ENCODE results near the gene TMEM222.

TMEM222 gene

DNA sequence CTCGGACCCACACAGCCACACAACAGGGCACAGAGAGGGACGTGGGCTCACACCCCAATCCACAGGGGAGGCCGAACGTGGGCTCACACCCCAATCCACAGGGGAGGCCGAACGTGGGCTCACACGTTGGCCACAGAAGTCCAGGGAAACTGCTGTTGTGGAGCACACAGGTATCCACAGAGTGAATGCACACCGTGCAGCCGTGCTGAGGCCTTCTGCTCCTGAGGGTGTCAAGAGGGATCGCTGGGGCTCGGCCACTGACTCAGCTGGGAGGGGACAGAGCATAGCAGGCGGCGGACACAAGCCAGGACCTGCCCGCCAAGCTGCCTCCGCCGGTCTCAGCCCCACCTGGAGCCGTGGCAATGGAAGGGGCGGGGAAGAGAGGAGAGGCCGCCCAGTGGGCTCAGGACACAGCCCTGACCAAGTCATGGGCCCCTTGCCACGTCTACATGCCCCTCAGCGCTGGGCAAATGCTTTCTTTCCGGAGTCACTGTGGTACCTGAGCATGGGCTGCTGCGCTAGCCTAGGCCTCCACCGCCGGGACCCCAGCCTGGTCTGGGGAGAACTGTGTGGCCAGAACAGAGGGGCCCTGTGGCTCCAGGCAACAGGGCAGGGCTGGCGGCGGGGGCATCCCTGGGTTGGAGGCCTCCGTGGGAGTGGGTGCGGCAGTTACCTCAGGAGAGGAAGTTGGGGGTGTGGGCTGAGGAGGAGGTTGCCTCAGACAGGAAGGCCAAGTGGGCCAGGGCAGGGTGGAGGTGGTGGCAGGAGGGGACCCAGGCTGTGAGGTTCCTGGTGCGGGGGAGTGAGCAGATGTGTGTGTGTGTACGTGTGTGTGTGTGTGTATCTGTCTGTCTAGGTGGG lies 21.0 kb downstream of the TMEM222 start:
- DNase-seq: peak; percentile 79

DNA sequence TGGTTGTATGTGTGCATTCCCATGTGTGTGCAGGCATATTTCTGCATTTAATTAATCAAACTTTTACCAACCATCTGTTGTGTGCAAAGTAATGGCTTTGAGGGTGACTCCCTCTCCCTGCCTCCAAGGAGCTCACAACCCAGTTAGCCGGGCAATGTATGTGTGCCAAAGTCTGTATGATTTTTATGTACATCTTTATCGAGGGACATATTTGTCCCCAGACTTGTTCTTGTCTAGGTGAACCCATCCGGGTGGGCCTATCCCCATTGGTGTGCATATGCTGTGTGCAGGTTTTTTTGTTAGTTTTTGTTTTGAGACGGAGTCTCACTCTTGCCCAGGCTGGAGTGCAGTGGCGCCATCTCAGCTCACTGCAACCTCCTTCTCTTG lies 21.7 kb downstream of the TMEM222 start:
- no peak for DNase-seq

DNA sequence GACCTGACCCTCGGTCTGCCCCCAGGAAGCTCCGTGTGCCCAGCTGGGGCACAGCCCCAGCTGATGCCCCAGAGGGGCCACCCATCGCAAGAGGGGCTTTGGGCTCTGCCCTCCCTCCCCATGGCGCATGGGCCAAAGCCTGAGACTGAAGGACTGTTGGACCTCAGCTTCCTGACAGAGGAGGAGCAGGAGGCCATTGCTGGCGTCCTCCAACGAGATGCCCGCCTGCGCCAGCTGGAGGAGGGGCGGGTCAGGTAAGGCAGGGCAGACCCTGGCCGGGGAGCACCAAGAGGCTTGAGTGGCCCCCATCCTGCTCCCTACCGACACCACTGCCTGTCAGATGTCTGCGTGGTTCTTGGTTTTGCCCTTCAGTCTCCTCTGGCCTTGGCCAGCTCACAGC lies 23.3 kb downstream of the TMEM222 start:
- DNase-seq: no peak

DNA sequence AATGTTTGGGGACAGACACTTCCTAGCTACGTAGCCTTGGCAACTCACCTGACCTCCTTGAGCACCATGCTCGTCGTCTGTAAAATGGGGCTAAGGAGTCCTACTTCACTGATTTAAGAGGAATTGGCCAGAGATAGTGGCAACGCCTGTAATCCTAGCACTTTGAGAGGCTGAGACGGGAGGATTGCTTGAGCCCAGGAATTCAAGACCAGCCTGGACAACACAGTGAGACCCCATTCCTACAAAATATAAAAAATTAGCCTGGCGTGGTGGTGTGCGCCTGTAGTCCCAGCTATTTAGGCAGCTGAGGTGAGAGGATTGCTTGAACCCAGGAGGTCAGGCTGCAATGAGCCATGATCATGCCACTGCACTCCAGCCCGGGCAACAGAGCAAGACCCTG lies 24.4 kb downstream of the TMEM222 start:
- no peak for DNase-seq

DNA sequence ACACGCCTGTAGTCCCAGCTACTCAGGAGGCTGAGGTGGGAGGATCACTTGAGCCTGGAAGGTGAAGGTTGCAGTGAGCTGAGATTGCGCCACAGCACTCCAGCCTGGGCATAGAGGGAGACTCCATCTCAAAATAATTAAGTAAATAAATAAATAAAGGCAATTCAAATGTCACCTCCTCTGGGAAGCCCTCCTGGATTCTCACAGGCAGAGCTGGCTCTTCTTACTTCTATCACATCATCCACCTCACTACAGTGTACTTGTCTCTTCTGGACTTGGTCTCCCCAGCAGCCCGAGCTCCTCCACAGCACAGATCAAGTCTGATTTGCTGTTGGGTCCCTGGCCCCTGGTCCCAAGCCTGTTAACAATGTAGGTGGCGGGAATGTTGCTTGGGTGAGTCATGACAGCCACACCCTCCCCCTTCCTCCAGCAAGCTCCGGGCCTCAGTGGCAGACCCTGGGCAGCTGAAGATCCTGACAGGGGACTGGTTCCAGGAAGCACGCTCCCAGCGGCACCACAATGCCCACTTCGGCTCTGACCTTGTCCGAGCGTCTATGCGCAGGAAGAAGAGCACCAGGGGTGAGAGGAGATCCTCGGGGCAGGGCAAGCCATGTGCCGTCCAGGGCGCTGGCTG lies 25.1 kb downstream of the TMEM222 start:
- no peak for DNase-seq

DNA sequence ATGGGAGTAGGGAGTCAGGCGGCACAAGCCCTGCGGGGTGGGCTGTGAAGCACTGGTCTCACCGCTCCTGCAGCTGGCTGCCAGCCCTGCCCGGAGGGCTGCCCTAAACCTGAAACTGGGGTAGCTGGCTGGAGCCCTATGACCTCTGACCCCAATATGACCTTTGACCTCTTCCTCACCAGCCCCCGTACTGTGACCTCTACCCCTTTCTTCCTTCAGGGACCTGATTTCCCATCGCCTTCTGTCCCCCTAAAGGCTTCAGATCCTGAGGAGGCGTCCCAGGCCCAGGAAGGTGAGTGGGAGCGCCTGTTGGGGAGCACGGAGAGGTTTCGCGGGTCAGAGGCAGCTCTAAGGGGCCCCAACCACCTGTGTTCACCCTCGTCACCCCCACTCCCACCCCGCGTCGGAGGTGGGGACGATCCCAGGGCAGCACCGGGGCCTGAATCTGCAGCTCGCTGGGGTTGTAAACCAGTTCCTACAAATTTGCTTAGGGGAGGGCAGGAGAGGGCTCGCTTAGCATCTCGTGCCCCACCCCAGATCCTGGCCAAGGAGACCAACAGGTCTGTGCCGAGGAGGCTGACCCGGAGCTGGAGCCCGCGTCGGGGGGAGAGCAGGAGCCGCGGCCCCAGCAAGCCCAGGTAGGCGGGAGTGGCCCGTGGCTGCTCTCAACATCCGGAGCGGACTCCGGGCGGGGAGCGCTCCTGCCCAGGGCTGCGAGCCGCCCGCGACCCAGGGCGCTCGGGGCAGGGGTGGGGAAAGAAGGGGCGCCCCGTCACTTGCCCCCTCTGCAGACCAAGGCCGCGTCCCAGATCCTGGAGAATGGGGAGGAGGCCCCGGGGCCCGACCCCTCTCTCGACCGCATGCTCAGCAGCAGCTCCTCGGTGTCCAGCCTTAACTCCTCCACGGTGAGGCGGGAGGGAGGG lies 27.2 kb downstream of the TMEM222 start:
- DNase-seq: peak; percentile 38

DNA sequence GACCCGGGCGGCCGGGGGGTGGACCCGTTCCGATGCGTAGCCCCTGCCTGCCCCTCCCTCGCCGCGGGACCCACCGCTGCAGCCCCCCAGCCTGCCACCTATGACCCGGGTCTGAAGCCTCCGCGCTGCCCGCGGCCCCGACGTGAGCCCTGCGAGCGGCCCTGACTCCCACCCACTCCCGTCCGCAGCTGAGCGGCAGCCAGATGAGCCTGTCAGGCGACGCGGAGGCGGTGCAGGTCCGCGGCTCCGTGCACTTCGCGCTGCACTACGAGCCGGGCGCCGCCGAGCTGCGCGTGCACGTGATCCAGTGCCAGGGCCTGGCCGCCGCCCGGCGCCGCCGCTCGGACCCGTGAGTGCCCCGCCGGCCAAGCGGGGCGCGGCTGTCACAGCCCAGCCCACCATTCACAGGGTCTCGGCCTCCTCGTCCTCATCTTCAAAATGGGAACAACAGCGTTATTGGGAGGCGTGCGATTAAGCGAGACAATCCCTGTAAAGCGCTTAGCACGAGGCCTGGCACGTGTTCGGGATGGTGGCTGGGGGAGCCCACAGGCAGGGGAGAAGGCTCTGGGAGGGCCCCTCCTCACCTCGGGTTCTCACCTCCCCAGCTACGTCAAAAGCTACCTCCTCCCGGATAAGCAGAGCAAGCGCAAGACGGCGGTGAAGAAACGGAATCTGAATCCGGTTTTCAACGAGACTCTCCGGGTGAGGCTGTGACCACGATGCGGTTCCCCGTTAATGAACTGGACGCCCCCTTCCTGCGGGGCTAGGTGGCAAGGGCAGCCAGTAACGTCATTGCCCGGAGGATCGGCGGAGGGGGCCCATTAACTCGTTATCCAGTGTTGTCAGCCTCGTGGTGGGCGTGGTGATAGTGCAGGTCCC lies 28.1 kb downstream of the TMEM222 start:
- no peak for DNase-seq

DNA sequence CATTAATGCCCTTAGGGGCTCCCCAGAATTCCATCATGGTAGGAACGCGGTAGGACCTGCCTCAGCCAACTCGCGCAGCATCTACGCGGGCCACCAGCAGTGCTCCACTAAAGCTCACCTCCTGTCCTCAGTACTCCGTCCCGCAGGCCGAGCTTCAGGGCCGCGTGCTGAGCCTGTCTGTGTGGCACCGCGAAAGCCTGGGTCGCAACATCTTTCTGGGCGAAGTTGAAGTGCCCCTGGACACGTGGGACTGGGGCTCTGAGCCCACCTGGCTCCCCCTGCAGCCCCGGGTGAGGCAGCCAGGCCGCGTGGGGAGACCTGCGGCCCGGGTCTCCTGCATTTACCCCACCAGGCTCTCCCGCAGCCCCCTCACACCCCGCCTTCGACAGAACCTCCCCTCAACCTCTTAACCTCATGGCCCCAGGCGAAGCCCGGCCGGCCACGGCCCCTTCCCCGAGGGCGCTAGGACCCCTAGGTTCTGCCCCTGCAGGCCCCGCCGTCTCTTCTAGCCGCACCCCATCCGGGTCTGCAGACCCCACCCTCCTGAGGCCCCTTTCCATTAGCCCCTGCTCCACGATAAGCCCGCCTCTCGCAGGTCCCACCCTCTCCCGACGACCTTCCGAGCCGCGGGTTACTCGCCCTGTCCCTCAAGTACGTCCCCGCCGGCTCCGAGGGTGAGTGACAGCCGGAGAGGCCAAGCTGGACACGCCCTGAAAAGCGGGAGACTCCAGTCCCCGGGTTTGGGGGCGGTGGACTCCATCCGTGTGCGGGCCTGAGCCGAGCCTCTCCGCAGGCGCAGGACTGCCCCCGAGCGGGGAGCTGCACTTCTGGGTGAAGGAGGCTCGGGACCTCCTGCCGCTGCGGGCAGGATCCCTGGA lies 28.9 kb downstream of the TMEM222 start:
- no peak for DNase-seq

DNA sequence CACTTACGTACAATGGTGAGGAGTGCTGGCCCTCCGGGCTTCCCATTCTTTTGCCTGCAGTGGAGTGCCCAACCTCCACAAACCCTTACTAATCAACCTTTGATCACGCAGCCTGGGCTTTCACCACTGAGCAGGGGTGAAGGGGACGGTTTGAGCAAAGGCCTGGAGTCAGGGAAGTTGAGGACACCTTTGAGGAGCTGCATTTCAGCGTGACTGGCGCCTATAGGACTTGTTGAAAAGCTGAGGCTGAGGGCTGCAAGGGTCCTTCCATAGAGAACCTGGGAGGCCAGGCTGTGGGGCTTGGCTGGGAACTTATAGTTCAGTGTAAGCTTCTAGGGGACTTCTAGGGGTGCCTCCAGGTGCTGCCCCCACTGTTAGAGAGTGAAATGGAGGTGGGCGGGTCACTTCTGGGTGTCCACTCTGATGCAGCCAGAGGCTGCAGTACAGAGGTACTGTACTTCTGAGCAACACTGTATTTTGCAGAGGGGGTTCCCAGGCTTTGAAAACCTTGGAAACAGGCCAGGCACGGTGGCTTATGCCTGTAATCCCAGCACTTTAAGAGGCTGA lies 29.7 kb downstream of the TMEM222 start:
- no peak for DNase-seq

DNA sequence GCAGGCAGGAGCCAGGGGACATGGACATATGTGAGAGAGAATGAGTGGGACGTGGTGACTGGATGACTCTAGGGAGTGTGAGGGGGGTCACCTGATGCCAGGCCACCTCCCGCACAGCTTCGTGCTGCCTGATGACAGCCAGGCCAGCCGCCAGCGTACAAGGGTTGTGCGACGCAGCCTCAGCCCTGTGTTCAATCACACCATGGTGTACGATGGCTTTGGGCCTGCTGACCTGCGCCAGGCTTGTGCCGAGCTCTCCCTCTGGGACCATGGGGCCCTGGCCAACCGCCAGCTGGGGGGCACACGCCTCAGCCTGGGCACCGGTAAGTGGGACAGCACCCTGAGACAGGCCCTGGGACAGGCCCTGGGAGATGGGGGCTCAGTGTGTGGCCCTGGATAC lies 31.2 kb downstream of the TMEM222 start:
- DNase-seq: no peak

DNA sequence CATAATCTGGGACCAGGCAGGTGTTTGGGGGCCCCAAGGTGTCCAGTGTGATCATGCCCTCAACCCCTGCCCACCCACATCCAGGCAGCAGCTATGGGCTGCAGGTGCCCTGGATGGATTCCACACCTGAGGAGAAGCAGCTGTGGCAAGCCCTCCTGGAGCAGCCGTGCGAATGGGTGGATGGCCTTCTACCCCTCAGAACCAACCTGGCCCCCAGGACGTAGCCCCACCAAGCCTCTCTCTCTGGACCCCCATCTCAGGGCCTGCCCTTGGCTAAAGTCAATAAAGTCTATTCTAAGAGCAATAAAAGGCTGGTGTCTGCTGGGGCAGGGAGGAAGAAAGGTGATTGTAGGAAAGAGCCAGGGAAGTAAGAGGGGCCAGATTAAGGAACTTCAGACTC lies 31.7 kb downstream of the TMEM222 start:
- DNase-seq: no peak

DNA sequence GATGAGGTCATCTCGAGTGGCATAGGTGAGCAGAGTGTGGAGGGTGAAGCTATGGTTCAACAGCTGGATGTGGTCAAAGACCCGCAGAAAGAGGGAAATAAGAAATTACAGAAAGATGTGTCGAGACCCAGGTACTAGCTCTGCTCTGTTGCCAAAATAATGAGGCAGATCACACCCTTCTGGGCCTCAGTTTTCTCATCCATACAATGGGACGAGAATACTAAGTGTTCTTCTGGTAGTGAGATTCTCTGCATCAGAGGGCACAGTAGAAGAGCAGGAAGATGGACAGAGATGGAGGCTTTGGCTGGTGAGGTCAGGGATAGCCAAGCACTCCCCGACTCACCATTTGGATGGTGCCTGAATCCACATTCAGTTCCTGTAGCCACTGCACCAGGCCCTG lies 33.7 kb downstream of the TMEM222 start:
- DNase-seq: no peak

DNA sequence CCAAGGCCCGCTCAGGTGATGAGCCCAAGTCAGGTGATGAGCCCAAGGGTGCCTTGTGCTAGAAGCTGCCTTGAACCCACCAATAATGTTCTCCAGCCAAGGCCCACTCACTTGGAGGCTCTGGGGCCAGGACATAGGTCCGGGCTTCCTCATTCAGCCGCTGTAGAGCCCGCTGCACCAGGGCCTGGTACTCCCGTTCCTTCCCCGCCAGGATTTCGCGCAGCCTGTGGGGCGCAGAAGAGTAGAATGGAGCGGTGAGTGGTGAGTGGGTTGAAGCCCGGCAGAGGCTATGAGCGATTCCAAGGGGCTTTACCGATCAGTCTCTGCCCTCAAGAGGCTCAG lies 34.3 kb downstream of the TMEM222 start:
- no peak for DNase-seq

DNA sequence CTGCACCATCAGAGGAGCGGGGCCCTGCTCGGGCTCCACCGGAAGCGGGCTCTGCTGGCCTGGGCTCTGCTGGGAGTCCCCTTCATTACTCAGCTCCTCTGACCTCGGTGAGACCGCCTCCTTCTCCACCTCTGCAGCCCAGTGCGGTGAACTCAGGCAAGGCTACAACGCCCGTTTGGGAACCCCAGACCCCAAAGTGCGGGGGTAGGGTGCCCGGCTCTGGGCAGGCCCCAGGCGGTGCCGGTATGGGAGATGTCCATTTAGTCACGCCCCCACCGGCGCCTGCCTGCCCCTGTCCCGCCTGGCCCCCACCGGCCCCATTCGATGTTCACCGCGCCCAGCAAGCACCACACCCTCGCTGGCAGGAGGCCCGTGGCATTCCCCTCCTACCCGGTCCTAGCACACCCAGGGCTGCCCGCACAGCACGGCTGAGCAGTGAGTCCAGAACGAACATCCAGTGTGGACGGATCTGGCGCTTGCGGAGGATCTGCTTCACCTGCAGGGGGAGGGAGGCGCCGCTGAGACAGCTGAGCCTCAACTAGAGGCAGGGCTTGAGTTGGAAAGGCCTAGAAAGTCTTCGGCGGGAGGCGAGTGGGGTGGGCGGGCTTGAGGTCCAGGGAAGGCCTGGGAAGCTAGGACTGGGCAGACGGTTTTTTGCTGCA lies 34.8 kb downstream of the TMEM222 start:
- no peak for DNase-seq

DNA sequence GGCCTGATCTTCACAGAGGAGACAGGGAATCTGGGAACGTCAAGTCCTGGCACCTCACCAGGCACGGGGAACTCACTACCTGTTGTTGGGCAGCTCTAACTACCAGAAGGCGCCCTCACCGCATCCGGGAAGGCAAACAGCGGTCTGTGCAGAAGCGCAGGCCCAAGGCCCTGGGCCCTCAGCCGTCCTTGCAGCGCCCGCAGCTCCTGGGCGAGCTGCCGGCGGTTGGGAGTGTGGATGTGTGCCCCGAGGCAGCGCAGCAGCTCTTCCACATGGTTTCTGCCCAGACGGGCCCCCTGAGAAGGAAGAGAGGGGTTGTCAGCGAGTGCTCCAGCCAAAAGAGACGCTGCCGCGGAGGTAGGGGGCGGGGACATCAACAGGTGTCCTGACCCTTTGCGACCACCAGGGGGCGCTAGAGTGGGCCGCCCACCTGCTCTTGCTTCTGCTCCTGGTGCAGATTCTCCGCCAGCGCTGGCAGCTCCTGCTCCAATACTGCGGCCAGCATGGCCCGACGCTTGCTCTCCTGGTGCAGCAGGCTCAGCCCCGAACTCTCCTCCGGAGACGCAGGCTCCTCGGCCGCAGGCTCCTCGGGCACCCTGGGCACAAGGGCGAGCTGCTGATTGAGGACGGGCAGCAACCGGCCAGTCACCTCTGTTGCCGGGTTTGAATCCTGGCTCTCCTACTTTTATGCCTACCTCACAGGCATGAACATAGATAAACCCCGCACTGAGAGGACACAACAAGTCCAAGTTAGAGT lies 35.5 kb downstream of the TMEM222 start:
- DNase-seq: peak; percentile 81

DNA sequence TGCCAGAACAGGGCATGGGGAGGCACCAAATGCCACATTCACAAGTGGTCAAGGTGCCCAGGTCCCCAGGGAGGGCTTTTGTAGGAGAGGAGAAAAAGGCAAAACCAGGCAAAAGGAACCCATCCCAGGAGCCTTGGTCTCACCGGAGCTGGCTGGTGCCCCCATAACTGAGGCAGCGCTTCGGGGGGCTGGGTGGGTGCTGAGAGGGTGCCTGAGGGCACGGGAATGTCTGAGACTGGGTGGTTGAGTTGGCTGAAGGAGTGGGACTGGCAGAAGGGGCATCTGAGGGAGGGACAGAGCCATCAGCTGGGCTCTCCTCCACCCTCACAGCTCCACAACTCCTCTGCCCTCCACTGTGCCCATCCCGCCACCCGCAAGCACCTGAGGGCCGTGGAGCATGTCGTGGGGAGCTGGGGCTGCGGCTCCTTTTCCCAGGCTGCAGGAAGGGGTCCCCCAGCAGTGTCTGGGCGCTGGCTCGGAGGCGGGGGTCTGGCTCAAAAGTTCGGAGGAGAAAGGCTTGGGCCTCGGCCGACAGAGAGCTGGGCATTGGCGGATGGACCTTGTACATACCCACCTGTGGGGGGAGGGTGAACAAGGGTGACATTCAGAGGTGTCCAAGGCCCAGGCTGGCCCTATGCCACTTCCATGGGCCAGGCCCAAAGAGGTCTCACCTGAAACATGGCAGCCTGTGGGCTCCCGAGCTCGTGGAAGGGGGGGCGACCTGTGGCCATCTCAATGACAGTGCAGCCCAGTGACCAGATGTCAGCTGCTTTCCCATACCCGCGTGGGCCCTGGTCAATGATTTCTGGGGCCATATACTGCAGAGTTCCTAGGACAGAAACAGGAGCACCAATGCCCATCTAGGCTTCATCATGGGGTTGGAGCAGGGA lies 36.3 kb downstream of the TMEM222 start:
- no peak for DNase-seq

DNA sequence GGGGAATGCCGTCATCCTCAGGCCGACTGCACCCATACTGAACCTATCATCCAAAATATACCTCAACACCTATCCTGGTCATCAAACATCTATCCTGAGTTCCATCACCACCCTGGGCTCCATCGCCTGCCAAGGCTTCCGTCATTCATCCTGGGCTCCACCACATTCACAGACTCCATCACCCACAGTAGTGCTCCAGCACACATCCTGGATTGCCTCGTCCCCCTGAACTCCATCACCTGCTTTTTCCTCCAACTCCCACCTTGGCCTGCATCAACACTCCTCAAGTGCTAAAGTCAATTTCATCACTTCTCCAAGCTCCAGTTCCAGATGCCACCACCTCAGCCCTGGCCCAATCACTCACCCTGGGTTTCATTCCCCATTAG lies 37.0 kb downstream of the TMEM222 start:
- no peak for DNase-seq

DNA sequence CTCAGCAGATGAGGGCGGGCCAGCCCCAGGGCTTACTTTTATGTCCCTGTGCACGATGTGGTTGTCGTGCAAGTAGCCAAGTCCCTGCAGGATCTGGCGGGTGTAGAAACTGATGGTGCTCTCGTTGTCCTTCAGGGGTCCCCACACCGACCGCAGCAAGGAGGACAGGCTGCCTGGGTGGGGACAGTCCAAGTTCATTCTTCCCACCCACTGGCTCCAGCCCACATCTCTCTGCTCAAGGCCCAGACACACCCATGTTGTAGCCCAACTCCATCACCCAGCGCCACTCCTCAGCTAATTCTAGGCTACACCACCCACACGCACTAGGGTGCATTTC lies 37.8 kb downstream of the TMEM222 start:
- DNase-seq: no peak
